A549 (cell line): ENCODE results near the gene BBS9. TPM values are rescaled to one million over a fixed set of nuclear protein-coding genes. Genes with fewer than 3 reads are reported as not detected.

Experiments used
- ATAC-seq, 2 experiments: fragments of 200-7000 bp in 1 of 2; fragments of >200 bp in 1 of 2; cut with Nextera tagmentation in 1 of 2; cut with Tn5 transposase in 1 of 2; 3 replicates each; pipeline versions ENCODE4 v1.8.0 to v1.9.1; 2018 to 2020; ENCODE audit warnings: mild to moderate bottlenecking in 1 of 2, moderate library complexity in 1 of 2
- CTCF ChIA-PET: fragments of 300-600 bp; sonication (Branson Sonifier 250); formaldehyde crosslinking; extraction: SDS; loops from one replicate; lab custom pipeline; 2021; ENCODE audit warnings: antibody characterized with exemption, inconsistent platforms; lab: Yijun Ruan, JAX
- POLR2A ChIA-PET: fragments of 350-600 bp; formaldehyde crosslinking; extraction: SDS; loops from one replicate; lab custom pipeline; 2021; ENCODE audit warnings: antibody characterized with exemption, inconsistent platforms; lab: Yijun Ruan, JAX
- DNase-seq, 2 experiments: peaks; one replicate each; pipeline versions ENCODE4 v3.0.0 to v3.0.0-alpha.2; 2011 to 2016; ENCODE audit warnings: low read depth in 1 of 2, low spot score in 1 of 2
- FAIRE-seq: peaks from 2 replicates; lab custom pipeline; 2011; peaks lifted over from hg19 to GRCh38; lab: Jason Lieb, UNC
- H3K27ac ChIP-seq, 2 experiments: fragments of >200 bp; sonication (Bioruptor Twin); formaldehyde crosslinking; 3 replicates each; pipeline ENCODE4 v1.5.1; 2016 to 2017
- H3K4me1 ChIP-seq: fragments of >200 bp; sonication (Bioruptor Twin); formaldehyde crosslinking; 3 replicates; pipeline ENCODE4 v1.6.1; 2016
- H3K4me2 ChIP-seq: fragments of >200 bp; sonication (Bioruptor Twin); formaldehyde crosslinking; 3 replicates; pipeline ENCODE4 v1.6.1; 2016
- H3K4me3 ChIP-seq: fragments of >200 bp; sonication (Bioruptor Twin); formaldehyde crosslinking; 3 replicates; pipeline ENCODE4 v1.5.1; 2016
- H3K9me3 ChIP-seq: fragments of >200 bp; sonication (Bioruptor Twin); formaldehyde crosslinking; 3 replicates; pipeline ENCODE4 v1.6.1; 2016
- CEBPB ChIP-seq, 2 experiments: fragments of >200 bp in 1 of 2; sonication (Bioruptor Twin) in 1 of 2; formaldehyde crosslinking in 1 of 2; IDR thresholded peaks; 2 replicates each; pipeline ENCODE4 v1.6.1; 2012 to 2016
- CTCF ChIP-seq: fragments of >200 bp; sonication (Bioruptor Twin); formaldehyde crosslinking; IDR thresholded peaks from 3 replicates; pipeline ENCODE4 v1.5.1; 2016
- FOSB ChIP-seq: fragments of 250-450 bp; sonication (Bioruptor Pico); IDR thresholded peaks from 2 replicates; pipeline ENCODE4 v1.5.0; 2020; ENCODE audit warnings: mild to moderate bottlenecking, moderate library complexity
- GATA3 ChIP-seq: IDR thresholded peaks from 2 replicates; pipeline ENCODE4 v1.6.1; 2012; ENCODE audit warnings: borderline replicate concordance
- HES2 ChIP-seq: fragments of >200 bp; sonication (Bioruptor Twin); formaldehyde crosslinking; IDR thresholded peaks from 2 replicates; pipeline ENCODE4 v1.6.1; 2016
- HEYL ChIP-seq: fragments of 250-450 bp; sonication (Bioruptor Pico); IDR thresholded peaks from 2 replicates; pipeline ENCODE4 v1.8.0; 2021; ENCODE audit warnings: mild to moderate bottlenecking, moderate library complexity
- HMGXB4 ChIP-seq: fragments of 250-450 bp; sonication (Bioruptor Pico); IDR thresholded peaks from 2 replicates; pipeline ENCODE4 v1.5.0; 2021; ENCODE audit warnings: mild to moderate bottlenecking, moderate library complexity, borderline replicate concordance
- HOXB5 ChIP-seq: fragments of 250-450 bp; sonication (Bioruptor Pico); IDR thresholded peaks from 2 replicates; pipeline ENCODE4 v1.5.0; 2020; ENCODE audit warnings: mild to moderate bottlenecking, moderate library complexity
- JUN ChIP-seq, 2 experiments: fragments of >200 bp; sonication (Bioruptor Twin); formaldehyde crosslinking; IDR thresholded peaks; 2 replicates in 1 of 2; 3 replicates in 1 of 2; pipeline ENCODE4 v1.6.1; 2016 to 2017
- JUNB ChIP-seq: fragments of >200 bp; sonication (Bioruptor Twin); formaldehyde crosslinking; IDR thresholded peaks from 2 replicates; pipeline ENCODE4 v1.6.1; 2016
- KDM5A ChIP-seq: fragments of 200-600 bp; sonication (generic); IDR thresholded peaks from 2 replicates; pipeline ENCODE4 v1.6.1; 2016; ENCODE audit warnings: antibody characterized with exemption, mild to moderate bottlenecking
- MAX ChIP-seq: IDR thresholded peaks from 2 replicates; pipeline ENCODE4 v1.6.1; 2012
- MYC ChIP-seq: IDR thresholded peaks from 2 replicates; pipeline ENCODE4 v1.6.1; 2012; ENCODE audit warnings: mild to moderate bottlenecking, inconsistent platforms, low read length, improper control_type of control experiment, borderline replicate concordance
- PHF8 ChIP-seq: fragments of 200-600 bp; sonication (generic); IDR thresholded peaks from 2 replicates; pipeline ENCODE4 v1.6.1; 2016; ENCODE audit warnings: low read depth, mild to moderate bottlenecking, antibody characterized with exemption, moderate library complexity, borderline replicate concordance
- REST ChIP-seq: fragments of 200-600 bp; sonication (generic); IDR thresholded peaks from 2 replicates; pipeline ENCODE4 v1.6.1; 2016; ENCODE audit warnings: antibody characterized with exemption, mild to moderate bottlenecking, moderate library complexity
- RFX5 ChIP-seq: fragments of 450-650 bp; IDR thresholded peaks from 2 replicates; pipeline ENCODE4 v1.7.1; 2014; ENCODE audit warnings: antibody characterized with exemption, mild to moderate bottlenecking, moderate library complexity
- RNF2 ChIP-seq: fragments of 200-600 bp; sonication (generic); IDR thresholded peaks from 2 replicates; pipeline ENCODE4 v1.6.1; 2016; ENCODE audit warnings: low read depth, mild to moderate bottlenecking, antibody characterized with exemption, moderate library complexity, borderline replicate concordance
- SMC3 ChIP-seq: fragments of >200 bp; sonication (Bioruptor Twin); formaldehyde crosslinking; IDR thresholded peaks from 3 replicates; pipeline ENCODE4 v1.6.1; 2018; ENCODE audit warnings: inconsistent platforms
- SREBF2 ChIP-seq: fragments of 450-650 bp; IDR thresholded peaks from 2 replicates; pipeline ENCODE4 v1.6.1; 2014; ENCODE audit warnings: mild to moderate bottlenecking, moderate library complexity
- USF2 ChIP-seq: fragments of 450-650 bp; IDR thresholded peaks from 2 replicates; pipeline ENCODE4 v1.6.1; 2014; ENCODE audit warnings: antibody characterized with exemption
- ZSCAN20 ChIP-seq: fragments of 250-450 bp; sonication (Bioruptor Pico); IDR thresholded peaks from 2 replicates; pipeline ENCODE4 v1.8.0; 2022; ENCODE audit warnings: mild to moderate bottlenecking, moderate library complexity
- WGBS: methylation state at CpG from one replicate; pipeline ENCODE4 v1.1.6; 2017; ENCODE audit errors: missing lambda C conversion rate; 5-methylcytosine and 5-hydroxymethylcytosine counted together
- polyA plus RNA-seq, 4 experiments: library from polyadenylated mRNA; depleted of rRNA in 3 of 4; stranded (reverse); fragments of >200 nt; fragmentation: RNase III in 1 of 4; extraction: RNeasy Plus Mini Kit Qiagen cat#74134 plus additional on column Dnase treatment in 1 of 4; gene quantifications; 2 replicates in 3 of 4; 3 replicates in 1 of 4; pipeline ENCODE4 v1.2.3, GENCODE V29; 2011 to 2017

The BBS9 gene
- polyA plus RNA-seq, 2 of the 4 experiments (the other 2 are of a cell fraction) = 8.3 to 9.1 TPM

- TF ChIP-seq RNF2 = no peak
- no peak for TF ChIP-seq REST
- TF ChIP-seq KDM5A = no peak
Measured at GRCh38 chr7:33504266-33504665, 374.9 kb downstream of the BBS9 start (continued).

- ATAC-seq (no peak), DNase-seq (no peak), FAIRE-seq (no peak)
- no peak overlapping the region for H3K27ac ChIP-seq
- no peak overlapping the region for H3K4me3 ChIP-seq
- ChIA-PET POLR2A (no interaction called here), CTCF (no interaction called here)
- no peak overlapping the region for H3K4me2 ChIP-seq
- H3K9me3 ChIP-seq = no peaks in the 10 kb centered on the region
- no peaks in the 10 kb centered on the region for H3K4me1 ChIP-seq
- WGBS = 49% methylated on average over 3 of the region's 3 CpGs
- TF ChIP-seq HMGXB4 (CRISPR knock-in tag) = no peak
- no peak for TF ChIP-seq HES2
- no peak for TF ChIP-seq SREBF2
- TF ChIP-seq CTCF = no peak
- TF ChIP-seq SMC3 = no peak
- TF ChIP-seq JUNB = no peak
- TF ChIP-seq HEYL (CRISPR knock-in tag) = no peak
- no peak for TF ChIP-seq ZSCAN20
- TF ChIP-seq MYC = no peak
- TF ChIP-seq GATA3 = no peak
- TF ChIP-seq FOSB (CRISPR knock-in tag) = no peak
- TF ChIP-seq HOXB5 (CRISPR knock-in tag) = no peak
- TF ChIP-seq CEBPB (IDR thresholded peaks at IDR 0.05) = no peak
- no peak for TF ChIP-seq MAX
- no peak for TF ChIP-seq RFX5
- TF ChIP-seq JUN (IDR thresholded peaks at IDR 0.05) = no peak
- no peak for TF ChIP-seq USF2
- no peak for TF ChIP-seq RNF2
- no peak for TF ChIP-seq PHF8
- TF ChIP-seq, all 56 proteins: peak for 0
Measured at GRCh38 chr7:33509206-33509605, 379.8 kb downstream of the BBS9 start.
